Measurements from ENCODE around the gene SLC28A3. TPM values are rescaled to one million over a fixed set of nuclear protein-coding genes. Genes with fewer than 3 reads are reported as not detected.

Gene SLC28A3
- total RNA-seq, 1 experiment from 2014 or later, result not detected

- in situ Hi-C loops (cut with HindIII; ENCODE audit: low pct_unique_long_range_greater_than_20kb, low sequenced_read_pairs), result no loop called here
- POLR2A ChIA-PET, result no interaction called here
Observed at GRCh38 chr9:84338792-84339191, 1.8 kb downstream of the SLC28A3 start.

GRCh38 chr9:84337252-84337651 lies 3.3 kb downstream of the SLC28A3 start:
- no peak for TF ChIP-seq TCF7L2 (IDR thresholded peaks at IDR 0.05; ENCODE audit: low read depth, low read length)
- no peak for TF ChIP-seq POLR2AphosphoS5 (IDR thresholded peaks at IDR 0.05; ENCODE audit: low read depth, low read length)
- no peak for TF ChIP-seq REST (IDR thresholded peaks at IDR 0.05; ENCODE audit: insufficient read depth in 1 of 2, low read depth in 2 of 2, low read length in 1 of 2)
- no peak for TF ChIP-seq SIN3A (IDR thresholded peaks at IDR 0.05; ENCODE audit: borderline replicate concordance, insufficient read depth, low read depth, low read length)
- no peak for TF ChIP-seq CTCF (IDR thresholded peaks at IDR 0.05)
- no peak overlapping the region for H3K4me3 ChIP-seq (ENCODE audit: low read depth in 2 of 2, low read length in 2 of 2)
- no TSS peak for BruUV-seq (replicated peaks)
- ATAC-seq (no peak), DNase-seq (ENCODE audit: low read depth, low spot score) (no peak)
- intact Hi-C loops (cut with micrococcal nuclease; ENCODE audit: unreplicated experiment), result no loop called here
- H3K27me3 ChIP-seq (ENCODE audit: control insufficient read depth, insufficient read depth, low read length), result no peaks in the 10 kb centered on the region
- in situ Hi-C loops (cut with HindIII; ENCODE audit: low pct_unique_long_range_greater_than_20kb, low sequenced_read_pairs), result no loop called here
- no peaks in the 10 kb centered on the region for H3K9me3 ChIP-seq (ENCODE audit: control insufficient read depth, insufficient read depth, low read depth, low read length)
- ChIA-PET CTCF (no interaction called here), POLR2A (no interaction called here)
- no peaks in the 10 kb centered on the region for H3K36me3 ChIP-seq (ENCODE audit: control insufficient read depth, insufficient read depth, low read length)
- H3K27ac ChIP-seq (ENCODE audit: low read length), result no peak overlapping the region
- no peaks in the 10 kb centered on the region for H3K4me1 ChIP-seq (ENCODE audit: control insufficient read depth, insufficient read depth, low read length)

More at GRCh38 chr9:84338792-84339191, 1.8 kb downstream of the SLC28A3 start:
- no peak for TF ChIP-seq POLR2AphosphoS5 (IDR thresholded peaks at IDR 0.05; ENCODE audit: low read depth, low read length)
- TF ChIP-seq CTCF (IDR thresholded peaks at IDR 0.05), result no peak
- TF ChIP-seq SIN3A (IDR thresholded peaks at IDR 0.05; ENCODE audit: borderline replicate concordance, insufficient read depth, low read depth, low read length), result no peak
- Histone ChIP-seq H3K4me1 (ENCODE audit: control insufficient read depth, insufficient read depth, low read length) (no peaks in the 10 kb centered on the region), H3K4me3 (ENCODE audit: low read depth in 2 of 2, low read length in 2 of 2) (no peak overlapping the region), H3K27ac (ENCODE audit: low read length) (no peak overlapping the region), H3K36me3 (ENCODE audit: control insufficient read depth, insufficient read depth, low read length) (no peaks in the 10 kb centered on the region), H3K27me3 (ENCODE audit: control insufficient read depth, insufficient read depth, low read length) (no peaks in the 10 kb centered on the region), H3K9me3 (ENCODE audit: control insufficient read depth, insufficient read depth, low read depth, low read length) (no peaks in the 10 kb centered on the region)
- CTCF ChIA-PET, result no interaction called here
- DNase-seq (ENCODE audit: low read depth, low spot score), result no peak
- intact Hi-C loops (cut with micrococcal nuclease; ENCODE audit: unreplicated experiment), result no loop called here
- BruUV-seq (replicated peaks), result no TSS peak
- ATAC-seq, result no peak
